ENCODE measurements around the gene ITPRIPL2. TPM values are rescaled to one million over a fixed set of nuclear protein-coding genes. Genes with fewer than 3 reads are reported as not detected.

ITPRIPL2 gene
- total and polyA plus RNA-seq, 2 of the 13 experiments (the other 11 are each of a cell fraction or from before 2014, with no cell fraction given) = 5.9 to 12.6 TPM

DNA sequence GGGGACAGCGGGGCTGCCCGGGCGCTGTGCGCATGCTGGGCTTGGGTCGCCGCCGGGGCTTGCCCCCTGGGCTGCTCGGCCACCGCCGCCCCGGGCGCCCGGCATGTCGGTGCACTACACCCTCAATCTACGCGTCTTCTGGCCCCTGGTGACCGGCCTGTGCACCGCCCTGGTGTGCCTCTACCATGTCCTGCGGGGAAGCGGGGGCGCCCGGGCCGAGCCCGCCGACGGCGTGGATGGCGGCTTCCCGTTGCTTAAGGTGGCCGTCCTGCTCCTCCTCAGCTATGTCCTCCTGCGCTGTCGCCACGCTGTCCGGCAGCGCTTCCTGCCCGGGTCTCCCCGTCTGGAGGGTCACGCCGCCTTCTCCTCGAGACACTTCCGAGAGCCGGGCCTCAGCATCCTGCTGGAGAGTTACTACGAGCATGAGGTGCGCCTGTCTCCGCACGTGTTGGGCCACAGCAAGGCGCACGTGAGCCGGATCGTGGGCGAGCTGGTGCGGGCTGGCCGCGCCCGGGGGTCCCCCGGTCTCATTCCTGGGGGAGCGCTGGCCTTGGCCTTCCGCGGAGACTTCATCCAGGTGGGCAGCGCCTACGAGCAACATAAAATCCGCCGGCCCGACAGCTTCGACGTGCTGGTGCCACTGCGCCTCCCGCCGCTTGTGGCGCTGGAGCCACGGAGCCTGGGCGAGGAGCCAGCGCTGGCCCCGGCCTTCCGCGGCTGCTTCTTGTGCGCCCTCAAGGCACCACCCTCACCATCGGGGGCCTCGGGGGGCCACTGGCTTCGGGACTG, 789 bp downstream of the ITPRIPL2 start (continued):
- TF ChIP-seq ZNF33B (CRISPR knock-in tag; IDR thresholded peaks at IDR 0.05) = no peak
- TF ChIP-seq ZNF577 (CRISPR knock-in tag; IDR thresholded peaks at IDR 0.05; ENCODE audit: borderline replicate concordance, low read depth) = no peak
- no peak for TF ChIP-seq BHLHE40 (IDR thresholded peaks at IDR 0.05; ENCODE audit: low read length)
- no peak for TF ChIP-seq KMT2A (CRISPR knock-in tag; IDR thresholded peaks at IDR 0.05)
- TF ChIP-seq PHB2 (IDR thresholded peaks at IDR 0.05; ENCODE audit: partially characterized antibody) = no peak
- TF ChIP-seq KLF6 (CRISPR knock-in tag; IDR thresholded peaks at IDR 0.05) = 0 out of 2 replicates have a peak, but pooled peaks have one; percentile 9
- no peak for TF ChIP-seq MBNL3 (CRISPR knock-in tag; conservative IDR thresholded peaks at IDR 0.05)
- peak; percentile 4; the same call in 1 of the 2 replicates for TF ChIP-seq MAX (IDR thresholded peaks at IDR 0.05)
- 0 out of 2 replicates have a peak, but pooled peaks have one; percentile 39 for TF ChIP-seq ESRRA (CRISPR knock-in tag; IDR thresholded peaks at IDR 0.05; ENCODE audit: low read depth)
- no peak for TF ChIP-seq ZNF34 (CRISPR knock-in tag; IDR thresholded peaks at IDR 0.05; ENCODE audit: borderline replicate concordance)
- TF ChIP-seq, protein P1, sequence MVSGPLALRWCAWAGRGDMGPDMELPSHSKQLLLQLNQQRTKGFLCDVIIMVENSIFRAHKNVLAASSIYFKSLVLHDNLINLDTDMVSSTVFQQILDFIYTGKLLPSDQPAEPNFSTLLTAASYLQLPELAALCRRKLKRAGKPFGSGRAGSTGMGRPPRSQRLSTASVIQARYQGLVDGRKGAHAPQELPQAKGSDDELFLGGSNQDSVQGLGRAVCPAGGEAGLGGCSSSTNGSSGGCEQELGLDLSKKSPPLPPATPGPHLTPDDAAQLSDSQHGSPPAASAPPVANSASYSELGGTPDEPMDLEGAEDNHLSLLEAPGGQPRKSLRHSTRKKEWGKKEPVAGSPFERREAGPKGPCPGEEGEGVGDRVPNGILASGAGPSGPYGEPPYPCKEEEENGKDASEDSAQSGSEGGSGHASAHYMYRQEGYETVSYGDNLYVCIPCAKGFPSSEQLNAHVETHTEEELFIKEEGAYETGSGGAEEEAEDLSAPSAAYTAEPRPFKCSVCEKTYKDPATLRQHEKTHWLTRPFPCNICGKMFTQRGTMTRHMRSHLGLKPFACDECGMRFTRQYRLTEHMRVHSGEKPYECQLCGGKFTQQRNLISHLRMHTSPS (CRISPR knock-in tag; IDR thresholded peaks at IDR 0.05; ENCODE audit: low read depth) = no peak
- no peak for TF ChIP-seq ZNF451 (CRISPR knock-in tag; IDR thresholded peaks at IDR 0.05)
- no peak for TF ChIP-seq ATM (IDR thresholded peaks at IDR 0.05; ENCODE audit: borderline replicate concordance)
- TF ChIP-seq SNRNP70 (IDR thresholded peaks at IDR 0.05; ENCODE audit: low read depth, low read length) = no peak
- no peak for TF ChIP-seq ZNF816 (CRISPR knock-in tag; IDR thresholded peaks at IDR 0.05; ENCODE audit: borderline replicate concordance)
- no peak for TF ChIP-seq GRHL1 (CRISPR knock-in tag; conservative IDR thresholded peaks at IDR 0.05)
- peak; percentile 50; the same call in 1 of the 2 replicates for TF ChIP-seq HOXD1 (CRISPR knock-in tag; IDR thresholded peaks at IDR 0.05)
- no peak for TF ChIP-seq TEF (CRISPR knock-in tag; IDR thresholded peaks at IDR 0.05)
- TF ChIP-seq FOXP1 (IDR thresholded peaks at IDR 0.05) = no peak
- TF ChIP-seq FOXP1 (CRISPR knock-in tag; IDR thresholded peaks at IDR 0.05) = no peak
- no peak for TF ChIP-seq ZFP62 (CRISPR knock-in tag; IDR thresholded peaks at IDR 0.05)
- TF ChIP-seq ZNF468 (CRISPR knock-in tag; IDR thresholded peaks at IDR 0.05) = no peak
- TF ChIP-seq NCOA1 (CRISPR knock-in tag; IDR thresholded peaks at IDR 0.05) = no peak
- no peak for TF ChIP-seq TP53 (CRISPR knock-in tag; conservative IDR thresholded peaks at IDR 0.05)
- no peak for TF ChIP-seq CEBPB (IDR thresholded peaks at IDR 0.05; ENCODE audit: borderline replicate concordance, low read depth, low read length)
- TF ChIP-seq ZNF556 (CRISPR knock-in tag; IDR thresholded peaks at IDR 0.05; ENCODE audit: borderline replicate concordance) = no peak

Measured in HepG2 (cell line).